Stimulated activated CD4-positive, alpha-beta T cell treated with anti-CD3 and anti-CD28 coated beads, Interleukin-15, amount 100 ng/mL, for 48 hours (primary cell): ENCODE results near the gene MYMX.

Experiments
- DNase-seq, 2 donors: peaks; one replicate each; pipeline ENCODE4 v3.0.0-alpha.2; 2020; ENCODE audit warnings: low read depth in 2 of 2

MYMX gene

DNA sequence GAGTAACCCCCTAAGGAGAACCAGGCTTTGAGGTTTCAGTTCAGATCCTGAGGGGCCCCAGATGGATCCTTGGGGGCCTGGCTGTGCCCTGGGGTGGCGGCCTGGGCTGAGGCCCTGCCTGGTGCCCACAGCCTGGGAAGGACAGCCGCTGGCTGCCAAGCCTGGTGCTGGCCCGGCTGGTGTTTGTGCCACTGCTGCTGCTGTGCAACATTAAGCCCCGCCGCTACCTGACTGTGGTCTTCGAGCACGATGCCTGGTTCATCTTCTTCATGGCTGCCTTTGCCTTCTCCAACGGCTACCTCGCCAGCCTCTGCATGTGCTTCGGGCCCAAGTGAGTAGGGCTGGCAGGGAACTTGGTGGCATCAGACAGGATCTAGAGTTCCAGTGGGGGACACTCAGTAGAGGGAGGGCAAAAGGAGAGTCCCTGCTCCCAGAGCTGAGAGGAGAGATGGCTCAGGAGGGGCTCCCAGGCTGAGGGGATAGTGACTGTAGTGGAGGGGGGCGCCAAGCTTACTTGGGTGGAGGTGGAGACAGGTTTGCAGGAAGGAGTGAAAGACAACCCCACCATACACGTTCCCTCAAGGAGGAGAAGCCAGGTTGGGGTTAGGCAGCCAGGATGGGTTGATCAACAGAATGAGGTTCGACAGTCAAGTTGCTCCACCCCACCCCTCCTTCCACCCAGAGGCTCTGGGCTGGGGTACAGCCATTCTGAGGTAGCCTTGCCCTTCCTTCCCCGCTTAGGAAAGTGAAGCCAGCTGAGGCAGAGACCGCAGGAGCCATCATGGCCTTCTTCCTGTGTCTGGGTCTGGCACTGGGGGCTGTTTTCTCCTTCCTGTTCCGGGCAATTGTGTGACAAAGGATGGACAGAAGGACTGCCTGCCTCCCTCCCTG lies 16.2 kb downstream of the MYMX start:
- no peak for DNase-seq

GRCh38 chr6:44233567-44234100 lies 16.9 kb downstream of the MYMX start:
- no peak for DNase-seq

GRCh38 chr6:44234101-44235025 lies 17.6 kb downstream of the MYMX start:
- DNase-seq: no peak

DNA sequence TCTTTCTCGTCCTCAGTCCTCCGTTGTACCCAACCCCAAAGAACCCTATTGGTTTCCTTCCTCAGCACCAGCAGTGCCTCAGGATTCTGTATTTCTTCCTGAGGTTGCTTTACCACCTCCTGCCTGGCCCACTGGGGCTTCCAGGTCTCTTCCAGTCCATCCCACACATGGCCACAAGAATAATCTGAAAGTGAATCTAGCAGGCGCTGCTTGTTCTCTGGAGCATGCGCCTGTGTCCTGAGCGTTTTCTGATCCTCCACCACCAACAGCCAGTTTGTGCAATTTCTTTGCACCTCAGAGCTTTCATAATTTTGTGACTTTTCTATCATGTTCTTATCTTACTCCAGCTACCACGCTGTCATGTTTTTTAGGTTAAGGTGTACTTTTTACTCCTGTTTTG lies 18.5 kb downstream of the MYMX start:
- no peak for DNase-seq

- no peak for DNase-seq
Measured at GRCh38 chr6:44235891-44236516, 19.3 kb downstream of the MYMX start.

DNA sequence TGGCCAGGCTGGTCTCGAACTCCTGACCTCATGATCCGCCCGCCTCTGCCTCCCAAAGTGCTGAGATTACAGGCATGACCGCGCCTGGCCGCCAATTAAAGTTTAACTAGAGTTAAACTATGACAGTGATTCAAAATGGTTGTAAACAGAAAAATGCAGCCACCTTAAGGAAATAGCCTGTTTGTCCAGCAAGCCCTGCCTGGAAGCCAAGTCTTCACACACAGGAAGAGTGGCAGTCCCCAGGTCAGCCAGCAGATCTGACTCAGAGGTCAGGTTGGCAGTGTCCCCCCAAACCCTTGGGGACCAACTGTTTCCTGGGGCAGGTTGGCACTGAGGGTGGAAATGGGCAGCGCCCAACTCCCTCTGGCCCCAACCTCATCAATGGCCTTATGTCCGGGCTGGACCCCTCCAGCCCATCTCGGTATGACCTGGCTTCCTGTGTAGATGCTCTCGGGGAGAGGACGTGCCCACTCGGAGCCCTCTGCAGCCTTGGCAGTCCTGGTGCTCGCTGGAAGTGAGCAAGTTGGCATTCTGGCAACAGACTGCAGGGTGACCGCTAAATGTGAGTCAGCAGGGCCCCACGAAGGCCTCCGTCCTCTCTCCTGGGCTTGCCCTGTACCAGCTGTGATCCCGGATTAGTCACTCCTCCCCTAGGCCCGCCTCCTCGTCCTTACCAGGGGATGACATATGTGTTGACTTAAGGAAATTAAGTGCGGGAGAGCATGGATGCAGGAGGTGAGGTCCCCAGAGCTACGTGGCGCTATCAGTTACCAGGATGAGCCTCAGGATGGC lies 20.5 kb downstream of the MYMX start:
- DNase-seq: peak; percentile 63 to 64

GRCh38 chr6:44237813-44238433 lies 21.2 kb downstream of the MYMX start:
- DNase-seq: peak; percentile 74 to 81

DNA sequence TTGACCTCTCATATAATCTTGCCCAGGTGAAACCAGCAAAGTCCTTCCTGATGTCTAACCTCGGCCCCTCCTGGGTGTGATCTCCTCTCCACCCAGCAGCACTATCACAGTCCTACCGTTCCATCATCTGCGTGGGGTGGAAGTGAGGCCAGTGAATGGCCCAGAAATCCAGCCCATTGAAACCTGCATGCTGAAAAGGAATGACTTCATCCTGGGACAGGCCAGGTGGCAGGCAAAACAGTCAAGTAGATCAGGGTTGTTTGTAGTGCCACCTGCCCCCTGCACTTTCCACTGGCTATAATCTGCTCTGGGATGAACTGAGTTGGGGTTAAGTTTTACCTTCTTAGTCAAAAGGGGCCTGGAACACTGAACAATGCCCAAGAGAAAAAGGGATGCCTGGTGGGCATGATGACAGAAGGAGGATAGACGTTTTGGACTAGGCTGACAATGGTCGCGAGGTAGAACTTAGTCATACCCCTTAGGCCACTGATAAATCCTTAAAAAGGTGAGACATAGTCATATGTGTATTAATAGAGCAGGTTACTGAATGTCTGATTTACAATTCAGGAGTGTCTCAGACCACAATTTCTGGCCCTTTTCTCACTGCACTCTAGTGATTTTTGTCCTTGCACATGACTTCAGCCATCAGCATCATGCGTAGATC lies 22.1 kb downstream of the MYMX start:
- no peak for DNase-seq

- DNase-seq: no peak
Measured at GRCh38 chr6:44243345-44243744, 26.6 kb downstream of the MYMX start.

DNA sequence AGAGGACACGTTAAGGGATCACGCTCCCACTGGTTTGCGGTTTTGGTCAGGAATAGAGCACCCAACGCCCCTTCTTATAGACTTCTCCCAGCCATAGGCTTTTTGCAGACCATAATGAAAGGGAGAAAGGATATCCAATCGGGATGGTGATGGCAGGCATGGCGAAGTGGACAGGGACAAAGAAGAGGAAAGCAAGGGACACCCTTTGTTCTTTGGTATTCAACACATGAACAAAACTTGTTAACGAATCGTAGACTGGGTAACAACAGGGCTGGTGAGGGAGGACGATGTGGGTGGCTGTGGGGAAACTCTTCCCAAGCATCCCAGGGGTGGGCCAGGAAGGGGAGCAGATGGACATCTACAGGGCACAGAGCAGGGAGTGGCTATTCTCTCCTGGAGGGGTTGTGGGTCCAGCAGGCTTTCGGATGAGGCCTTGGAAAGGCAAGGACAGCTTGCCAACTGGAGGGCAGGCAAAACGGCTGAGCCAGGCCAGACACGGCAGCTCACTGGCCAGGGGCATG lies 28.7 kb downstream of the MYMX start:
- no peak for DNase-seq

DNA sequence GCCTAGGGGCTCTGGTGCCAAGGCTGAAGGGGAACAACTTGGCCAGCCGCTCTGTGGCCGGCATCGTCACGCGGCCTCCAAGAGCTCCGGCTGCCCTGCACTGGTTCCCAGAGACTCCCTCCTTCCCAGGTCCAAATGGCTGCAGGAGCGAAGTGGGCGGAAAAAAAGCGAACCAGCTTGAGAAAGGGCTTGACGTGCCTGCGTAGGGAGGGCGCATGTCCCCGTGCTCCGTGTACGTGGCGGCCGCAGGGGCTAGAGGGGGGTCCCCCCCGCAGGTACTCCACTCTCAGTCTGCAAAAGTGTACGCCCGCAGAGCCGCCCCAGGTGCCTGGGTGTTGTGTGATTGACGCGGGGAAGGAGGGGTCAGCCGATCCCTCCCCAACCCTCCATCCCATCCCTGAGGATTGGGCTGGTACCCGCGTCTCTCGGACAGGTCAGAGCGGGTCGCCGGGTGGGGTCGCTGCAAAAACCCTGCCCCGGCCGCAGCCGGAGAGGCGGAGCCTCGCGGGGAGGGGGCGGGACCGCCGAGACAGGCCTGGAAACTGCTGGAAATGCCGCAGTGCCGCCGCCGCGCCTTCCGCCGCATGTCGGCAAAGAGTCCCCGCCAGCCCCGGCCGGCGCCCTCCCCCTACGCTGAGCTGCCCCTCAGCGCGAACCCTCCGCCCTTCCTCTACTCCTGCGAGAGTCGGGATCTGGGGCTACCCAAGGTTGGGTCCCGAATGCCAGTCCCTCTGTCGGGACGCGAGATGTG lies 29.4 kb downstream of the MYMX start:
- peak; percentile 75 to 84 for DNase-seq

- peak; percentile 97 to 98 for DNase-seq
Measured at GRCh38 chr6:44246663-44247337, 30.1 kb downstream of the MYMX start, which contains the start of gene HSP90AB1. TSS of gene HSP90AB1 (plus strand) at chr6:44247101. CDS start at chr6:44248630, 1,529 bp downstream.

GRCh38 chr6:44247338-44248302 lies 30.9 kb downstream of the MYMX start:
- DNase-seq: peak; percentile 78 to 84

DNA sequence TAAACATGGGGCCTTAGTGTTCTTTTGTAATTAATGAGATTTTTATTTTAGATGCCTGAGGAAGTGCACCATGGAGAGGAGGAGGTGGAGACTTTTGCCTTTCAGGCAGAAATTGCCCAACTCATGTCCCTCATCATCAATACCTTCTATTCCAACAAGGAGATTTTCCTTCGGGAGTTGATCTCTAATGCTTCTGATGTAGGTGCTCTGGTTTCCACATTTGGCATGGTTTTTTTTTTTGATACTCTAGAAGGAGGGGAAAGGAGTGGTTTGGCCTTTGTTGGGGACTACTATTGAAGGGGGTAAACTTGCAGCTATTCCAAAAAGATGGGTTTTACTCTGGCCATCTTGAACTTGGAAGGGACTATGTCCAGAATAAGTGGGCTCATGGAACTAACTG lies 31.9 kb downstream of the MYMX start:
- DNase-seq: no peak

- no peak for DNase-seq
Measured at GRCh38 chr6:44249082-44249748, 32.5 kb downstream of the MYMX start.

- no peak for DNase-seq
Measured at GRCh38 chr6:44250067-44250717, 33.5 kb downstream of the MYMX start.
